ENCODE results near the gene HES5. TPM values are rescaled to one million over a fixed set of nuclear protein-coding genes. Genes with fewer than 3 reads are reported as not detected.

HES5 gene
- 0.11 TPM in 1 of 2 replicates, not detected in the other for total RNA-seq

GRCh38 chr1:2529784-2530512 is at the start of gene HES5:
Gene HES5 (minus strand): TSS chr1:2530263. CDS start chr1:2530164, 99 bp downstream.

DNA sequence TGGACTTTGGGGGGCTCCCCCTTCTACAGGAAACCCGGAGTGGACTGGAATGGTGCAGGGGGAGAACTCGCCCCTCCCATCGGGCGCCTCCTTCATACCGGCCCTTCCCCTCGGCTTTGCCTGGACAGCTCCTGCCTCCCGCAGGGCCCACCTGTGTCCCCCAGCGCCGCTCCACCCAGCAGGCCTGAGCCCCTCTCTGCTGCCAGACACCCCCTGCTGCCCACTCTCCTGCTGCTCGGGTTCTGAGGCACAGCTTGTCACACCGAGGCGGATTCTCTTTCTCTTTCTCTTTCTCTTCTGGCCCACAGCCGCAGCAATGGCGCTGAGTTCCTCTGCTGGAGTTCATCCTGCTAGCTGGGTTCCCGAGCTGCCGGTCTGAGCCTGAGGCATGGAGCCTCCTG is 26.2 kb upstream of the HES5 start, which contains the start of gene TNFRSF14:
Gene TNFRSF14, plus strand, starts transcription at position 95 of the 401 bp plus-strand sequence. Its CDS starts 294 bp downstream, at position 389.

DNA sequence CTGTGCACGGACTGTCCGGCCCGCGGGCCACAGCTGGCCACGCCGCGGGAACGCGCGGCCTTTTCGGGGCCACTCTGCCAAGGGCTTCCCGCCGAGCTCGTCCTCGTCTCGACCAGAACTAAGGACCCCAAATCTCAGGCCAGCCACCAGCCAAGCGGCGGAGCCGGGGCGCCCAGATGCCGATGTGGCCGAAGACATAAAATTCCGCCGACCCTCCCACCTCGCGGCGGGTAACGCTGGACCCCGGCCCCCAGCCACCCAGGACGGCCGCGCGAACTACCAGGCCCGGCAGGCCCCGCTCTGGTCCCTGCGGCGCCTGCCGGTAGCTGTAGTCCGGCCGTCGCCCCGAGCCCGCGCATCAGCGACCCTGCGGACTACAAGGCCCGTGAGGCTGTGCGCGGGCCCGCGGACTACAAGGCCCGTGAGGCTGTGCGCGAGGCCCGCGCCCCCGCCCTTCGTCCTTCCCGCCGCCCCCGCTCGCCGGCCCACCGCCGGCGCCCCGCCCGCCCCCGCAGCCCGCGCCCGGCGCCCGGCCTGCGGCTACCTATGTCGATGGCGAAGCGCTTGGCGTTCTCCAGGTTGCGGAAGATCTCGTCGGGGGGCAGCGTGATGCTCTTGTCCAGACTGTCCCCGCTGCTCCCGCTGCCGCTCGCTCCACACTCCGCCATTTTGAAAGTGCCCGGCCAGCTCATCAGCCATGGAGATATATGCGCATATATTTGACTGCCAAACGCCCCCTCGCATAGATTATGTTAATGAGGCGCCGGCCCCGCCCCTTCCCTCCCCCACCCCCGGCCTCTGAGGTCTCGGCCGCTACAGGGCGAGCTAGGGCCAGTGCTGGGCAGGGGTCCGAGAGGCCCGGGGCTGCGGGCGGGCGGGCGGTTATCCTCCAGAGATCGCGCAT is 3.9 kb downstream of the HES5 start, which contains the start of gene PANK4:
Gene PANK4, minus strand, starts transcription at position 677 of the 904 bp plus-strand sequence. Its CDS starts 9 bp downstream, at position 668.

Other genes with a start within 250 kb of the HES5 start
- gene MORN1, start 138.7 kb downstream of the HES5 start, total RNA-seq = 2.9 and 5.5 TPM in 2 replicates
- gene RER1, start 138.4 kb downstream of the HES5 start, total RNA-seq = 41.5 and 49.7 TPM in 2 replicates
- gene PEX10, start 117.7 kb downstream of the HES5 start, total RNA-seq = 27.7 and 30.8 TPM in 2 replicates
- 0.09 and 0.22 TPM in 2 replicates for gene PLCH2, start 54.0 kb downstream of the HES5 start, total RNA-seq
- 20.9 and 23.8 TPM in 2 replicates for gene PANK4, start 3.7 kb downstream of the HES5 start, total RNA-seq
- 76.1 and 161 TPM in 2 replicates for gene TNFRSF14, start 26.1 kb upstream of the HES5 start, total RNA-seq
- 50.8 and 84.6 TPM in 2 replicates for gene PRXL2B, start 56.5 kb upstream of the HES5 start, total RNA-seq
- gene MMEL1, start 102.8 kb upstream of the HES5 start, total RNA-seq = 2.3 and 4.1 TPM in 2 replicates

Measured in dermis lymphatic vessel endothelial cell (primary cell).